Naive thymus-derived CD4-positive, alpha-beta T cell (primary cell): ENCODE measurements around the gene DEPDC5. TPM values are rescaled to one million over a fixed set of nuclear protein-coding genes. Genes with fewer than 3 reads are reported as not detected.
"Not testable (repeated sequence)": the region's sequence is repeated elsewhere in the genome, so short reads cannot be mapped to it uniquely, and the experiment has no call there.

Experiments used
- ATAC-seq: fragments of 150-1000 bp; cut with Tn5 transposase; 2 replicates; pipeline ENCODE4 v1.10.0; 2021; ENCODE audit warnings: mild to moderate bottlenecking, moderate library complexity
- CTCF ChIA-PET: fragments of 350-600 bp; sonication (Branson Sonifier 250); formaldehyde crosslinking; loops from one replicate; lab custom pipeline; 2021; ENCODE audit warnings: antibody characterized with exemption; lab: Charles Lee
- POLR2A ChIA-PET: fragments of 350-600 bp; sonication (Branson Sonifier 250); formaldehyde crosslinking; loops from one replicate; lab custom pipeline; 2021; ENCODE audit warnings: antibody characterized with exemption, inconsistent platforms; lab: Charles Lee
- DNase-seq, 9 donors: peaks; one replicate each; pipeline versions ENCODE4 v3.0.0 to v3.0.0-alpha.2; 2020 to 2022; ENCODE audit warnings: mixed read lengths in 1 of 9
- H3K27ac ChIP-seq: one replicate; pipeline ENCODE4 v1.7.0; 2013; ENCODE audit warnings: mild to moderate bottlenecking, low read depth, low read length, moderate library complexity
- H3K27me3 ChIP-seq, 2 donors: one replicate each; pipeline ENCODE4 v1.7.0; 2013; ENCODE audit warnings: low read length in 2 of 2, mild to moderate bottlenecking in 2 of 2, moderate library complexity in 2 of 2; ENCODE audit not compliant: control insufficient read depth in 2 of 2, insufficient read depth in 2 of 2
- H3K36me3 ChIP-seq, 3 experiments: 1 replicate in 2 of 3; 2 replicates in 1 of 3; pipeline ENCODE4 v1.7.0; 2013; ENCODE audit warnings: low read length in 3 of 3, mild to moderate bottlenecking in 3 of 3, moderate library complexity in 1 of 3; ENCODE audit not compliant: insufficient read depth in 3 of 3, control insufficient read depth in 2 of 3
- H3K4me1 ChIP-seq, 2 donors: one replicate each; pipeline ENCODE4 v1.7.0; 2013; ENCODE audit warnings: low read length in 2 of 2, mild to moderate bottlenecking in 2 of 2, moderate library complexity in 1 of 2; ENCODE audit not compliant: control insufficient read depth in 2 of 2, insufficient read depth in 2 of 2
- H3K4me3 ChIP-seq: 2 replicates; pipeline ENCODE4 v1.7.0; 2013; ENCODE audit warnings: mild to moderate bottlenecking, low read length
- H3K9me3 ChIP-seq, 3 experiments: 1 replicate in 2 of 3; 2 replicates in 1 of 3; pipeline ENCODE4 v1.7.0; 2013; ENCODE audit warnings: low read length in 3 of 3; ENCODE audit not compliant: control insufficient read depth in 2 of 3
- H3K27ac Mint-ChIP-seq, 9 donors: one replicate each; pipeline ENCODE4 v1.8.0; 2020 to 2022; ENCODE audit warnings: mixed read lengths in 9 of 9, mild to moderate bottlenecking in 8 of 9, moderate library complexity in 5 of 9, inconsistent platforms in 2 of 9
- H3K27me3 Mint-ChIP-seq, 5 donors: one replicate each; pipeline ENCODE4 v1.8.0; 2021 to 2022; ENCODE audit warnings: mixed read lengths in 5 of 5, mild to moderate bottlenecking in 1 of 5
- H3K36me3 Mint-ChIP-seq, 5 donors: one replicate each; pipeline ENCODE4 v1.8.0; 2020 to 2022; ENCODE audit warnings: mixed read lengths in 5 of 5, mild to moderate bottlenecking in 3 of 5, inconsistent platforms in 1 of 5
- H3K4me1 Mint-ChIP-seq, 7 donors: one replicate each; pipeline ENCODE4 v1.8.0; 2020 to 2022; ENCODE audit warnings: mixed read lengths in 7 of 7, mild to moderate bottlenecking in 3 of 7, inconsistent platforms in 1 of 7
- H3K4me3 Mint-ChIP-seq, 10 donors: one replicate each; pipeline ENCODE4 v1.8.0; 2020 to 2022; ENCODE audit warnings: mild to moderate bottlenecking in 10 of 10, mixed read lengths in 10 of 10, moderate library complexity in 6 of 10, inconsistent platforms in 2 of 10
- H3K9me3 Mint-ChIP-seq, 11 donors: one replicate each; pipeline ENCODE4 v1.8.0; 2020 to 2022; ENCODE audit warnings: mixed read lengths in 11 of 11, mild to moderate bottlenecking in 4 of 11, inconsistent platforms in 1 of 11, moderate library complexity in 1 of 11
- intact Hi-C, 2 donors: fragments of 100-400 bp; cut with micrococcal nuclease; formaldehyde crosslinking; loops; one replicate each; pipeline ENCODE4 v1.15.1; 2023
- polyA plus RNA-seq, 2 donors: library from polyadenylated mRNA; unstranded; fragments of 300-500 nt; fragmentation: Illumina TruSeq; gene quantifications; one replicate each; pipeline ENCODE4 v1.2.3, GENCODE V29; 2021
- total RNA-seq, 6 experiments: library from RNA in 5 of 6; stranded (reverse) in 5 of 6; gene quantifications; 1 replicate in 5 of 6; 2 replicates in 1 of 6; pipeline ENCODE4 v1.2.3 and lab custom pipeline; 2021 to 2026

Gene DEPDC5
- total and polyA plus RNA-seq, 7 experiments from 2014 or later = 5.7 to 54.1 (median 43.8) TPM

DNA sequence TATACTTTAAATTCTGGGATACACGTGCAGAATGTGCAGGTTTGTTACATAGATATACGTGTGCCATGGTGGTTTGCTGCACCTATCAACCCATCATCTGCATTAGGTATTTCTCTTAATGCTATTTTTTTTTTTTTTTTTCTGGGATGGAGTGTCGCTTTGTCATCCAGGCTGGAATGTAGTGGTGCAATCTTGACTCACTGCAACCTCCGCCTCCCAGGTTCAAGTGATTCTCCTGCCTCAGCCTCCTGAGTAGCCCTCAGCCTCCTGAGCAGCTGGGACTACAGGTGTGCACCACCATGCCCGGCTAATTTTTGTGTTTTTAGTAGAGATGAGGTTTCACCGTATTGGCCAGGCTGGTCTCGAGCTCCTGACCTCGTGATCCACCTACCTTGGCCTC is 45.5 kb downstream of the DEPDC5 start:
- H3K36me3 ChIP-seq = peaks cover 3 to 53% (median 5%) of the 10 kb centered on the region in 3 experiments
- H3K4me1 Mint-ChIP-seq, CTCF ChIA-PET, H3K9me3 ChIP-seq, H3K27me3 ChIP-seq, H3K27me3 Mint-ChIP-seq, H3K4me3 ChIP-seq, H3K27ac Mint-ChIP-seq, POLR2A ChIA-PET, H3K27ac ChIP-seq, H3K4me1 ChIP-seq, intact Hi-C loops, ATAC-seq, H3K9me3 Mint-ChIP-seq, DNase-seq, H3K4me3 Mint-ChIP-seq: not testable (repeated sequence)
- peaks cover 13 to 40% (median 21%) of the 10 kb centered on the region in 5 donors for H3K36me3 Mint-ChIP-seq

GRCh38 chr22:31800065-31800464 is 46.2 kb downstream of the DEPDC5 start:
- POLR2A ChIA-PET = no interaction called here

GRCh38 chr22:31800861-31801260 is 47.0 kb downstream of the DEPDC5 start:
- H3K4me1 ChIP-seq, ATAC-seq, intact Hi-C loops, H3K4me3 Mint-ChIP-seq, H3K27ac ChIP-seq, H3K4me3 ChIP-seq, H3K27me3 ChIP-seq, H3K9me3 ChIP-seq, DNase-seq, H3K27ac Mint-ChIP-seq, H3K9me3 Mint-ChIP-seq, H3K27me3 Mint-ChIP-seq, H3K4me1 Mint-ChIP-seq, POLR2A ChIA-PET: not testable (repeated sequence)
- peaks cover 7 to 68% (median 10%) of the 10 kb centered on the region in 3 experiments for H3K36me3 ChIP-seq
- CTCF ChIA-PET = interaction anchor here (0.5 kb wide), 1 partner anchor 350 kb away, joined by 4 read pairs; no protein-coding TSS in a partner anchor
- H3K36me3 Mint-ChIP-seq = peaks cover 13 to 52% (median 28%) of the 10 kb centered on the region in 5 donors

More at GRCh38 chr22:31800065-31800464, 46.2 kb downstream of the DEPDC5 start:
- H3K36me3 ChIP-seq = peaks cover 7 to 60% (median 9%) of the 10 kb centered on the region in 3 experiments
- Mint-ChIP-seq H3K4me3 (no peak overlapping the region), H3K4me1 (no peaks in the 10 kb centered on the region), H3K36me3 (peaks cover 13 to 44% (median 25%) of the 10 kb centered on the region in 5 donors), H3K27ac (no peak overlapping the region), H3K9me3 (no peaks in the 10 kb centered on the region), H3K27me3 (no peaks in the 10 kb centered on the region)
- DNase-seq (no peak), ATAC-seq (no peak)
- no peak overlapping the region for H3K27ac ChIP-seq
- no peaks in the 10 kb centered on the region for H3K4me1 ChIP-seq
- H3K4me3 ChIP-seq = no peak overlapping the region
- CTCF ChIA-PET = no interaction called here
- H3K27me3 ChIP-seq = no peaks in the 10 kb centered on the region
- intact Hi-C loops = no loop called here
- H3K9me3 ChIP-seq = no peaks in the 10 kb centered on the region

DNA sequence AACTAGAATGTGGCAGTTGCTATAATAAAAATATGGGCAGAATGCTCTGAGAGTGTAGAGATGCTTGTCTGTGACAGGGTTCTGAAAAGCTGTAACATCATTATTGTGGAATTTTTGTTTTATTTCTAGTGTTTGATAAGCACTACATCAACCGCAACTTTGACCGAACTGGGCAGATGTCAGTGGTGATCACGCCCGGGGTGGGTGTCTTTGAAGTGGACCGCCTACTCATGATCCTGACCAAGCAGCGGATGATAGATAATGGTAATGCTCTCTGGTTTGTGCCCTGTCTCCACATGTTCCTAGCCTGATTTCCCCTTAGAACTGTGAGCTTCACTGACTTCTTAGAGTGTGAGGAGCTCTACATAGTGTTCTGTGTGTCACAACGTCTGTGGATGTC is 48.8 kb downstream of the DEPDC5 start:
- DNase-seq (no peak), ATAC-seq (no peak)
- Histone ChIP-seq H3K27me3 (no peaks in the 10 kb centered on the region), H3K4me3 (no peak overlapping the region), H3K4me1 (no peaks in the 10 kb centered on the region), H3K36me3 (peaks cover 7 to 72% (median 18%) of the 10 kb centered on the region in 3 experiments), H3K9me3 (no peaks in the 10 kb centered on the region), H3K27ac (no peak overlapping the region)
- Mint-ChIP-seq H3K27me3 (no peaks in the 10 kb centered on the region), H3K9me3 (no peaks in the 10 kb centered on the region), H3K4me3 (no peak overlapping the region), H3K27ac (no peak overlapping the region), H3K4me1 (no peaks in the 10 kb centered on the region), H3K36me3 (peaks cover 6 to 54% (median 28%) of the 10 kb centered on the region in 5 donors)
- ChIA-PET CTCF (no interaction called here), POLR2A (no interaction called here)
- intact Hi-C loops = no loop called here

GRCh38 chr22:31806751-31807150 is 52.9 kb downstream of the DEPDC5 start:
- H3K9me3 ChIP-seq = no peaks in the 10 kb centered on the region
- Mint-ChIP-seq H3K36me3 (peaks cover 10 to 66% (median 36%) of the 10 kb centered on the region in 5 donors), H3K4me3 (no peak overlapping the region), H3K9me3 (no peaks in the 10 kb centered on the region), H3K4me1 (no peaks in the 10 kb centered on the region), H3K27me3 (no peaks in the 10 kb centered on the region), H3K27ac (no peak overlapping the region)
- intact Hi-C loops = no loop called here
- ChIA-PET CTCF (no interaction called here), POLR2A (no interaction called here)
- H3K27me3 ChIP-seq = no peaks in the 10 kb centered on the region
- peaks cover 4 to 74% (median 18%) of the 10 kb centered on the region in 3 experiments for H3K36me3 ChIP-seq
- H3K4me3 ChIP-seq = no peak overlapping the region
- DNase-seq = no peak
- H3K4me1 ChIP-seq = no peaks in the 10 kb centered on the region
- H3K27ac ChIP-seq = no peak overlapping the region
- no peak for ATAC-seq

GRCh38 chr22:31812977-31813605 is 59.3 kb downstream of the DEPDC5 start:
- peaks cover 0 to 68% (median 15%) of the 10 kb centered on the region in 3 experiments for H3K36me3 ChIP-seq
- no peak overlapping the region for H3K4me3 Mint-ChIP-seq
- H3K27ac ChIP-seq = no peak overlapping the region
- DNase-seq = no peak
- no peaks in the 10 kb centered on the region for H3K27me3 ChIP-seq
- intact Hi-C loops = no loop called here
- no peak overlapping the region for H3K27ac Mint-ChIP-seq
- H3K4me1 Mint-ChIP-seq = peaks cover 0 to under 1% (median 0%) of the 10 kb centered on the region in 7 donors
- no peaks in the 10 kb centered on the region for H3K9me3 Mint-ChIP-seq
- H3K9me3 ChIP-seq = no peaks in the 10 kb centered on the region
- no peak overlapping the region for H3K4me3 ChIP-seq
- H3K4me1 ChIP-seq = no peaks in the 10 kb centered on the region
- H3K36me3 Mint-ChIP-seq = peaks cover 9 to 59% (median 27%) of the 10 kb centered on the region in 5 donors
- ATAC-seq = no peak
- POLR2A ChIA-PET = interaction anchor here (0.7 kb wide), 1 partner anchor 386 kb away, joined by 5 read pairs; no protein-coding TSS in a partner anchor
- no peaks in the 10 kb centered on the region for H3K27me3 Mint-ChIP-seq
- CTCF ChIA-PET = no interaction called here

GRCh38 chr22:31813898-31814297 is 60.1 kb downstream of the DEPDC5 start:
- H3K36me3 Mint-ChIP-seq = peaks cover 17 to 67% (median 36%) of the 10 kb centered on the region in 5 donors
- DNase-seq, POLR2A ChIA-PET, H3K4me1 ChIP-seq, intact Hi-C loops, H3K27me3 ChIP-seq, H3K4me3 Mint-ChIP-seq, H3K9me3 Mint-ChIP-seq, H3K9me3 ChIP-seq, CTCF ChIA-PET, ATAC-seq, H3K27ac Mint-ChIP-seq, H3K27ac ChIP-seq, H3K27me3 Mint-ChIP-seq, H3K4me1 Mint-ChIP-seq, H3K4me3 ChIP-seq: not testable (repeated sequence)
- H3K36me3 ChIP-seq = peaks cover 2 to 76% (median 20%) of the 10 kb centered on the region in 3 experiments
